GM21825 (cell line): Measurements from ENCODE around the gene ARNT2.
"Not testable (repeated sequence)": the region's sequence is repeated elsewhere in the genome, so short reads cannot be mapped to it uniquely, and the experiment has no call there.

ENCODE experiments used
- ATAC-seq: cut with Tn5 transposase; IDR thresholded peaks from one replicate; pipeline ENCODE4 v1.9.1; 2021; ENCODE audit warnings: mild to moderate bottlenecking, moderate library complexity; ENCODE audit not compliant: unreplicated experiment

ARNT2 gene

DNA sequence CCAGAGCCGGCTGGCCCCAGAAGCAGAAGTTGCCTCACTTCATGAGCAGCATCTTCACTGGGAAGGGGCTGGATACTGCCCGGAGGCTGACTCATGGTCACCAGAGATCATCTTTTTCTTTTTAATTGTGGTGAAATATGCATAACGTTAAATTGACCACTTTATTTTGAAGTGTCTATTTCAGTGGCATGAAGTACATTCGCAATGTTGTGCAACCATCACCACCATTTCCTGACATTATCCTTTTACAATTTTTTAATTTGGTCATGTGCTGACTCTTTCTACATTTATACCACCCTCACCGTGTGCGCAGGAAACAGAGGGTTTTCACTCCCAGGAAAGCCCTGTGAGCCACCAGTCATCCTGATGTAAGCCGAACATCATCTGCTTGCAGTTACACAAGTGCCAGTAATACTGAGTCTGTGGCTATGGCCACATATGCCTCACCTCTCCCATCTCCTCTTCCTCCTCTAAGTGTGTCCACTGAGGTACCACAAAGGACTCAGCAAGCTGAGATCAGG, 239.3 kb downstream of the ARNT2 start:
- ATAC-seq = no peak

DNA sequence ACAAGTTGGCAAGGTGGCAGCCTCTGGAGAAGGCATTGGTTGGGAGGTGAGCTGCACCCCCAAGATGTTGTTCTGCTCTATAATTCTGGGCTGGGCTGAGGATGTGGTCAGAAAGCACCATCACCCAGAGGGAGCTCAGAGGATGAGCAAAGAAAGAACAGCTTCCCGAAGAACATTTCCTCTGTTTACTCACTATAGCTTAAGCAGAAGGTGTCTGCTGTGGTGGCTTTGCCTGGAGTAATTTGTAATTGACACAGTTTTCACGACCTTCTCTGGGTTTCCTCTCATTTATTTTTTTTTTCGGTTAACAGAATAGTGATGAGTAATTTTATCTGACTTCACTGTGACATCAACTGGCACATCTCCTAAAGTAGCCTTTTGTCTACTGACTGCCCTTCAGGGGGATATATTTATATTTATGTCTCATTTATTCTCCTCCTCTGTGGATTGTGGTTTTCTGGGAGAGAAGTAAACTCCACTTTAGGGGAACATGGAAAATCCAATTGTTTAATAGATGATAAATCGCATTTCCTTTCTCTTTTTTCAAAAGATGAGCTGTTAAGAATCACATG, 241.4 kb downstream of the ARNT2 start:
- no peak for ATAC-seq

- ATAC-seq = not testable (repeated sequence)
Measured at GRCh38 chr15:80647424-80647823, 243.2 kb downstream of the ARNT2 start.
